ENCODE measurements around the gene DOCK4. TPM values are rescaled to one million over a fixed set of nuclear protein-coding genes. Genes with fewer than 3 reads are reported as not detected.
"Not testable (repeated sequence)": the region's sequence is repeated elsewhere in the genome, so short reads cannot be mapped to it uniquely, and the experiment has no call there.

Gene DOCK4, protein sequence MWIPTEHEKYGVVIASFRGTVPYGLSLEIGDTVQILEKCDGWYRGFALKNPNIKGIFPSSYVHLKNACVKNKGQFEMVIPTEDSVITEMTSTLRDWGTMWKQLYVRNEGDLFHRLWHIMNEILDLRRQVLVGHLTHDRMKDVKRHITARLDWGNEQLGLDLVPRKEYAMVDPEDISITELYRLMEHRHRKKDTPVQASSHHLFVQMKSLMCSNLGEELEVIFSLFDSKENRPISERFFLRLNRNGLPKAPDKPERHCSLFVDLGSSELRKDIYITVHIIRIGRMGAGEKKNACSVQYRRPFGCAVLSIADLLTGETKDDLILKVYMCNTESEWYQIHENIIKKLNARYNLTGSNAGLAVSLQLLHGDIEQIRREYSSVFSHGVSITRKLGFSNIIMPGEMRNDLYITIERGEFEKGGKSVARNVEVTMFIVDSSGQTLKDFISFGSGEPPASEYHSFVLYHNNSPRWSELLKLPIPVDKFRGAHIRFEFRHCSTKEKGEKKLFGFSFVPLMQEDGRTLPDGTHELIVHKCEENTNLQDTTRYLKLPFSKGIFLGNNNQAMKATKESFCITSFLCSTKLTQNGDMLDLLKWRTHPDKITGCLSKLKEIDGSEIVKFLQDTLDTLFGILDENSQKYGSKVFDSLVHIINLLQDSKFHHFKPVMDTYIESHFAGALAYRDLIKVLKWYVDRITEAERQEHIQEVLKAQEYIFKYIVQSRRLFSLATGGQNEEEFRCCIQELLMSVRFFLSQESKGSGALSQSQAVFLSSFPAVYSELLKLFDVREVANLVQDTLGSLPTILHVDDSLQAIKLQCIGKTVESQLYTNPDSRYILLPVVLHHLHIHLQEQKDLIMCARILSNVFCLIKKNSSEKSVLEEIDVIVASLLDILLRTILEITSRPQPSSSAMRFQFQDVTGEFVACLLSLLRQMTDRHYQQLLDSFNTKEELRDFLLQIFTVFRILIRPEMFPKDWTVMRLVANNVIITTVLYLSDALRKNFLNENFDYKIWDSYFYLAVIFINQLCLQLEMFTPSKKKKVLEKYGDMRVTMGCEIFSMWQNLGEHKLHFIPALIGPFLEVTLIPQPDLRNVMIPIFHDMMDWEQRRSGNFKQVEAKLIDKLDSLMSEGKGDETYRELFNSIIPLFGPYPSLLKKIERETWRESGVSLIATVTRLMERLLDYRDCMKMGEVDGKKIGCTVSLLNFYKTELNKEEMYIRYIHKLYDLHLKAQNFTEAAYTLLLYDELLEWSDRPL (N-terminal part only)
- 10 to 100 TPM in 7 of 10 donors, 1 to 10 TPM in 3; 8.2 to 16.1 (median 11.7) TPM for polyA plus RNA-seq (ENCODE audit: insufficient read length in 10 of 10)
- long read RNA-seq, donor 1 = 0 reads
- long read RNA-seq, donor 2 = 0 reads
- long read RNA-seq, donor 3 = 0 reads
- long read RNA-seq, donor 4 = 0 reads
- long read RNA-seq, donor 5, partial matches to known transcripts = 0 of 1 reads
- long read RNA-seq, donor 5, other reads (novel, unspliced or antisense) = 0 of 1 reads
- long read RNA-seq, donor 6, partial matches to known transcripts = 0 of 1 reads
- long read RNA-seq, donor 6, other reads (novel, unspliced or antisense) = 0 of 1 reads
- long read RNA-seq, donor 7, partial matches to known transcripts = 0 of 1 reads
- long read RNA-seq, donor 7, other reads (novel, unspliced or antisense) = 0 of 1 reads
- long read RNA-seq, donor 8 = 0 reads
- long read RNA-seq, donor 9 = 0 reads

DNA sequence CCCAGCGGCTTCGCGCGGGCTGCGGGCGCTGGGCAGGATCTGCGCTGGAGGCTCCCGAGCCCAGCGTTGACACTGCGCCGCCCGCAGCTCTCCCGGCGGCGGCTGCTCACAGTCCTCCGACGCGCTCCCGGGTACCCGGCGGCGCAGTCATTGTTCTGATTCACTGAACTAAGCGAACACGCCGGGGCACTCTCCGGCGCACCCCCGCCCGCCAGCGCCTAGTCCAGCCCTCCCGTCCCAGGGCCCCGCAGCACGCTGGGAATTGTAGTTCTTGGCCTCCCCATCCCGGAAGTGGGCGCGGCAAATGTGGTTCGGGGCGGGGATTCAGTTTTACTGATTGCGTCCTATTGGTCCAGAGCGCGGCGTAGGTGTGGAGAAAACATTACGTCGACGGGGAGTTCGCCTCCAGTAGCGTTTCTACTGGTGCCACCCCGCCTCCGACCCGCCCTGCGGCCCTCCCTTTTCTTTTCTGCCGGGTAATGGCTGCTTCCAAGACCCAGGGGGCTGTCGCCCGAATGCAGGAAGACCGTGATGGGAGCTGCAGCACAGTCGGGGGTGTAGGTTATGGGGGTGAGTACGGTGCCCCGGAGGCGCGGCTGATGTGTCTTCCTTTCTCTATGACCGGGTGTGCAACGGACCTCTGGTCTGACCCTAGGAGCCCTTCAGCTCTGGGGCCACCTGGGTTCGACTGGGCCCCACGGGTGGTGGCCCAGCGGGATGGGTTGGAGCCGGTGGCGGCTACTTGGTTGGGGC, at the start of gene DOCK4, which contains the start of gene ZNF277:
Gene DOCK4 (minus strand): TSS at position 162 of the 753 bp plus-strand sequence. CDS start 261 bp downstream, outside the sequence.
Gene ZNF277 (plus strand): TSS at position 458 of the 753 bp plus-strand sequence. CDS start 22 bp downstream, at position 480.
- DNase-seq = peak; percentile 99

DNA sequence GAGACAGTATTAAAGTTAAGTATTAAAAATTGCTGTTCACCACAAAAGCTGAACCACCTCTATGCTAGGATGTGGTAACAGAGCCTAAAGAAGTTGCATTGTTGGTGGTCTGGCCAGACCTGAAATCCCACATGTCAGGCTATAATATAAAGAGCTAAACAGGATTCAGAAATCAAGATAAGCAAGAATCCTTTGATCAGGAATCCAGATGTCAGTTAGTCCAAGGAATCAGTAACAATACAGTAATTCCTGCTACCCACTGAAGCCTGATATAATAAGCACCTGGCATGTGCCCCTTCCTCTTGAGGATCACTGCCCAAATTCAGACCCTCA, 49.2 kb upstream of the DOCK4 start:
- DNase-seq = no peak

DNA sequence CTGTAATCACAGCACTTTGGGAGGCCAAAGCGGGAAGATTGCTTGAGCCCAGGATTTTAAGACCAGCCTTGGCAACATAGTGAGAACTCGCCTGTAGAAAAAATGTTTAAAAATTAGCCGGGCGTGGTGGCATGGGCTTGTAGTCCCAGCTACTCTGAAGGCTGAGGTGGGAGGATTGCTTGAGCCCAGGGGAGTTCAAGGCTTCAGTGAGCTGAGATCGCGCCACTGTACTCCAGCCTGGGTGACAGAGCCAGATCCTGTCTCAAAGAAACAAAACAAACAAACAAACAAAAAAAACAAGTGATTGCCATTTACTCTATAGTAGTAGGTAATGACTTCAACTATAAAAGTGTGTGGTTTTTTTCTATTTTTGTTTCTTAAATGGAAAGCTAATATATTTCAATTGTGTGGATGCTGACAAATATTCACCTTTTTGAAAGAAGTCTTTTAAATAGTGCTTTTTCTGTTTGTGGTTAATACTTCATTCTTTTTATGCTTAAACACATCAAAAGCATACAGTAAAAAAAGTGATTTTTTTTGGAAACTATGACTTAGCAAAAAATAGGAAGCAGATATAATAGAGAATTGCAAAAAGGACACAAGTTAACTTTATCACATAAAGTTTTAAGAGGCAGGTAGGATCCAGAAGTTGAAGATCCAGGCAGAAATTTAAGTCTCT, 48.6 kb upstream of the DOCK4 start:
- DNase-seq = no peak

- DNase-seq = no peak
These were observed 48.0 kb upstream of the DOCK4 start for GRCh38 chr7:112254156-112254555.

GRCh38 chr7:112252691-112253090, 46.5 kb upstream of the DOCK4 start:
- no peak for DNase-seq

DNA sequence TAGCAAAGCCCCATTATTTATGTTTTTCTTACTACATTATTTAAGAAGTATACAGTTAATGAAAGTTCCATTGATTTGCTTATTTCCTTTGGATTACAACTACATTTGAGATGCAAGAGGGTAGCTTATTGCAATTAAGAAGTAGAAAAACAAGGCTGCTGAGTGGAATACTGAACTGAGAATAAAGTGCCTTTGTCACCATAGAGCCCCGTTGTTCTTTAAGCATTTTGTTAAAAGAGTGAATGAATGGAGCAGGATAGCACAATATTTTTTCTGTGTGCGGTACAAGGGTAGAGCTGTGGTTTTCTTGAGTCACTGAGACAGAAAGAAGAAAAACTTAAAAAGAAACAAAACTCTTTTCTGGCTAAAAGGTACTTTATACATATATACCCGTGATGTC, 45.9 kb upstream of the DOCK4 start:
- no peak for DNase-seq

DNA sequence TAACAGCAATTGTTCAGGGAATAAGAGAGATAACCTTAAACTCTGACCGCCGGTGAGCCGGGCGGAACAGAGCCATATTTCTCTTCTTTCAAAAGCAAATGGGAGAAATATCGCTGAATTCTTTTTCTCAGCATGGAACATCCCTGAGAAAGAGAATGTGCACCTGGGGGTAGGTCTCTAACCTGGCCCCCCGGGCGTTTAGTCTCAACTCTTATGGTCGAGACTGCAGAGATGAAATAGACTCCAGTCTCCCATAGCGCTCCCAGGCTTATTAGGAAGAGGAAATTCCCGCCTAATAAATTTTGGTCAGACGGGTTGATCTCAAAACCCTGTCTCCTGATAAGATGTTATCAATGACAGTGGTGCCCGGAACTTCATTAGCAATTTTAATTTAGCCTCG, 43.8 kb upstream of the DOCK4 start:
- DNase-seq = not testable (repeated sequence)

GRCh38 chr7:112248598-112248997, 42.4 kb upstream of the DOCK4 start:
- no peak for DNase-seq

DNA sequence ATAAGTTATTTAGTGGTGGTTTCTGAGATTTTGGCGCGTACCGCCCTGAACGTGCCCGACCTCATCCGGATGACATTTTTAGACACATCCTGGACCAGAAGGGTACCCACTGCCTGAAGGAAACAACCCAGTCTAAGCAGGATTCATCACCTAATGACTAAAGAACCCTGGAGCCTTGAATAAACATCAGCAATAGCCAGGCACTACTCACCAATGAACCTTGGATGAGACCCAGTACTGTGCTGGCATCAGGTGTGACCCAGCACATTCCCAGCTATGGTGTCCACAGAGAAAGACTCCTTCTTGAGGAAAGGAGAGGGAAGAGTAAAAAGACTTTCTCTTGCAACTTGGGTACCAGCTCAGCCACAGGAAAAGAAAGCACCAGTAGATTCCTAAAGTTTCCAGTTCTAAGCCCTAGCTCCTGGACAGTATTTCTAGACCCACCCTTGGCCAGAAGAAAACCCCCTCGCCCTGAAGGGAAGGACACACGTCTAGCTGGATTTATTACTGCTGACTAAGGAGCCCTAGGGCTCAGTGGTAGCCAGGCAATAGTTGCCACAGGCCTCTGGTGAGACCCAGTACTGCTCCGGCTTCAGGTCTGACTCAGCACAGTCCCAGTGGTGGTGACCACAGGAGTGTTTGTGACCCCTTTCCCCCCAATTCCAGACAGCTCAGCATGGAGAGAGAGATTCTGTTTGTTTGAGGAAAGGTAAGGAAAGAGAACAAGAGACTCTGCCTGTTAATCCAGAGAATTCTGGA, 32.8 kb upstream of the DOCK4 start:
- DNase-seq = no peak

DNA sequence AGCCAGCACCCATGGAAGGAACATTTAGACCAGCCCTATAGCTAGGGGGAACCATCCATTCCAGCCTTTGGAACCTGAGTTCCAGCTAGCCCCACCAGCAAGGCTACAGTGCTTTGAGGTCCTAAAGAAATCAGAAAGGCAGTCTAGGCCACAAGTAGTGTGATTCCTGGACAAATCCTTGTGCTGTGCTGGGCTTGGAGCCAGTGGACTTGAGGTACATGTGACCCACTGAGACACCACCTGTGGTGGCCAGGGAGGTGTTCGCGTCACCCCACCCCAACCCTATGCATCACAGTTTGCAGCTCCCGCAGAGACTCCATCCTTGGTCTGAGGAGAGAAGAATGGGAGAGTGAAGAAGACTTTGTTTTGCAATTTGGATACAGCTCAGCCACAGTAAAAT, 32.1 kb upstream of the DOCK4 start:
- DNase-seq = no peak

DNA sequence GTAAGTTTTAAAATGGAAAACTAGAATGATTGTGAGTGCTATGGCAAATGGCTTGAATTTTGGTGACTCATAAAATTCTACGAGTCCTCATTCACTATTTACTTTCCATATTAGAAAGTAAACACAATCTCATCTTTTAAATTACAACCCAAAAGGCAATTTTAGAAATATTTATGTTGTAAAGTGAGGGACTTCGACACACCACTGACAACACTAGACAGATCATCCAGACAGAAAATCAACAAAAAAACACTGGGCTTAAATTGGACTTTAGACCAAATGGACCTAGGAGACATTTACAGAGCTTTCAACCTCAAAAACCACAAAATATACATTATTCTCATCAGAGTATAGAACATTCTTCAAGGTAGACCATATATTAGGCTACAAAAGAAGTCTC, 30.4 kb upstream of the DOCK4 start:
- no peak for DNase-seq

GRCh38 chr7:112234147-112234546, 27.9 kb upstream of the DOCK4 start:
- no peak for DNase-seq

- no peak for DNase-seq
These were observed 27.0 kb upstream of the DOCK4 start for GRCh38 chr7:112233048-112233697.

- no peak for DNase-seq
These were observed 26.2 kb upstream of the DOCK4 start for GRCh38 chr7:112232212-112232978.

DNA sequence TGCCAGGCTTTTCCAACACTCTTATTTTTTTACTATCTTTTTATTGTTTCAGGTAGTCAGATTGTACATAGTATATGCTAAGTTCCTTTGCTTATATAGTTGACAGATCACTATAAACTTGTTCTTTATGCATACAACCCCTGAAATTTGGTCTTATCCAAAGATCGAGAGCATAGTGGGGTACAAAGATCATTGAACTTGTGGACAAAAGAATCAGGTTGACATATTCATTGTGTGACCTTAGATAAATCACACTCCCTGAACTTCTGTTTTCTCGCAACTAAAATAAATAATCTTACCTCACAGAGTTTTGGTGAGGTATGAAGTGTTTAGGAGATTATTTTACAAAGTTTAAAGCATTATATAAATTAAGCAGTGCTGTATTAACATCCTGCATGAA, 22.4 kb upstream of the DOCK4 start:
- no peak for DNase-seq

DNA sequence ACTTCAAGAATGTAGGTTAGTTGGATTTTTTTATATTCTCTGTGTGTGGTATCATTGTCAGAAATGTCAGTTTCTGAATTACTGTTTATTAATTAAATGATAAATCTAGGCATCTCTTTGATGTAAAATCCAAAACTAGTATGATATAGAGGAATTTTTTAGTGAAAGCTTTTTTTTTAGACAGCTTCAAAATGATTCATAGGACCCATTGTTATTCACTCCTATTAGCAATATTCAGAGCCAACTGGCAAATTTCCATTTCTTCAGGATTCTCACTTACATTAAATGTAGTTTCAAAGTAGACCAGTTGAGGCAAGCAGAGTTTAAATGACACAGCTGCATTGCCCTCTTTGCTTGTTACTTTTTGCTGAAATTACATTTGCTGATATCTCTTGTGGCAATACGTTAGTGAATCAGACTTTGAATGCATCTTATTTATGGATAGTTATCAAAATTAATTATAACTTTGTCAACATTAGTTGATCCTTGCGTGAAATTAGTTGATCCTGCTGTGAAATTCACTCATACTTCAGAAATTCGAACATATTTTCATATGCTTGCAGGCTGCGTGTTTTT, 20.6 kb upstream of the DOCK4 start:
- no peak for DNase-seq

DNA sequence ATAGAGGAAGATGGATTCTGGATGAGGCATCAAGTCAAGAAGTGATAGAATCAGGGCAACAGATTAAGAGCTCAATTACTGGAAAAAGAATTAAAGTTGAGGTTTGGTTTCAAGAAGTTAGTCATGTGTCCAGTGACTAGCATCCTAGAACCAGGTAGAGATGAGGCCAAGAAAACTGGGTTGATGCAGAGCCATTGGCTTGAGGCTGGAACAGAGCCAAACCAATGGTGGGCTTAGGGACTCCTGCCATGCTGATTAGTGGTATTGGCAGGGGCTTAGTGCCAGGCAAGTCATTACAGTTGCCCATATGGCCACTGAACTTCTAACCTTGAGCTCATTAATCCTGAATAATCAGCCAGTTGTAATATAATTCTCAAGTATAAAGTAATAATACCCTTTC, 18.8 kb upstream of the DOCK4 start:
- no peak for DNase-seq

Measured in muscle of back (tissue), 13 donors.